Body of pancreas (tissue), 4 donors: ENCODE data around the gene AK3. TPM values are rescaled to one million over a fixed set of nuclear protein-coding genes. Genes with fewer than 3 reads are reported as not detected.

Experiments used
- ATAC-seq: fragments of 150-250 bp; one replicate; pipeline ENCODE4 v1.9.1; 2016
- DNase-seq, 4 donors: peaks; one replicate each; pipeline ENCODE4 v3.0.0-alpha.2; 2019
- H3K27ac ChIP-seq, 4 donors: fragments of 200-600 bp; sonication (generic); 1 replicate in 3 of 4; 2 replicates in 1 of 4; pipeline versions ENCODE4 v1.5.1 to v1.6.1; 2016 to 2019; ENCODE audit warnings: mild to moderate bottlenecking in 1 of 4, mixed read lengths in 1 of 4, moderate library complexity in 1 of 4
- H3K27me3 ChIP-seq, 2 donors: fragments of 200-600 bp; sonication (generic); one replicate each; pipeline ENCODE4 v1.6.0; 2016; ENCODE audit warnings: mild to moderate bottlenecking in 1 of 2
- H3K36me3 ChIP-seq, 2 donors: fragments of 200-600 bp; sonication (generic); replicated peaks in 1 of 2; 2 replicates each; pipeline ENCODE4 v1.5.1; 2016; ENCODE audit warnings: low read depth in 2 of 2; ENCODE audit not compliant: insufficient read depth in 1 of 2
- H3K4me1 ChIP-seq: fragments of 200-600 bp; sonication (generic); one replicate; pipeline ENCODE4 v1.6.0; 2016
- H3K4me3 ChIP-seq, 2 donors: fragments of 200-600 bp; sonication (generic); 1 replicate in 1 of 2; 2 replicates in 1 of 2; pipeline ENCODE4 v1.5.1; 2016 to 2019
- H3K9me3 ChIP-seq, 3 donors: fragments of 200-600 bp; sonication (generic); 1 replicate in 2 of 3; 2 replicates in 1 of 3; pipeline ENCODE4 v1.5.1; 2016
- CTCF ChIP-seq, 7 experiments: fragments of 450-650 bp in 4 of 7; fragments of 200-600 bp in 3 of 7; sonication (generic) in 3 of 7; IDR thresholded peaks; one replicate each; pipeline ENCODE4 v1.5.1; 2016 to 2019; ENCODE audit warnings: antibody characterized with exemption in 7 of 7
- POLR2A ChIP-seq, 3 donors: fragments of 450-650 bp; IDR thresholded peaks; one replicate each; pipeline ENCODE4 v1.6.1; 2016; ENCODE audit warnings: antibody characterized with exemption in 3 of 3, mild to moderate bottlenecking in 2 of 3
- WGBS, 2 donors: methylation state at CpG; one replicate each; pipeline ENCODE4 v1.1.5; 2017; 5-methylcytosine and 5-hydroxymethylcytosine counted together
- intact Hi-C: fragments of 100-400 bp; cut with DNase I; formaldehyde crosslinking; loops from one replicate; pipeline ENCODE4 v1.15.1; 2023
- total RNA-seq, 2 donors: library from RNA; depleted of rRNA; stranded (reverse); fragments of >200 nt; gene quantifications; one replicate each; pipeline ENCODE4 v1.1.0, GENCODE V29; 2016

Gene AK3
- total RNA-seq, 2 donors from 2014 or later, result 46.4 to 47.5 TPM

- DNase-seq (no peak), ATAC-seq (no peak)
- Histone ChIP-seq H3K9me3 (no peaks in the 10 kb centered on the region), H3K36me3 (no peaks in the 10 kb centered on the region), H3K27ac (peak overlapping the region in 1 of 4 donors; percentile 6), H3K4me3 (no peak overlapping the region), H3K27me3 (no peaks in the 10 kb centered on the region), H3K4me1 (peaks cover 8% of the 10 kb centered on the region)
- intact Hi-C loops, result no loop called here
- TF ChIP-seq POLR2A (IDR thresholded peaks at IDR 0.05), result no peak
- TF ChIP-seq CTCF (IDR thresholded peaks at IDR 0.05), result no peak
These were observed 66.2 kb downstream of the AK3 start for GRCh38 chr9:4674783-4675182.

GRCh38 chr9:4671737-4672136 is 69.3 kb downstream of the AK3 start:
- intact Hi-C loops, result no loop called here
- no peak overlapping the region for H3K27ac ChIP-seq
- H3K9me3 ChIP-seq, result no peaks in the 10 kb centered on the region
- WGBS, 2 donors, result 100% methylated on average over 1 of the region's 1 CpG
- ATAC-seq (no peak), DNase-seq (no peak)
- TF ChIP-seq POLR2A (IDR thresholded peaks at IDR 0.05), result no peak
- no peak for TF ChIP-seq CTCF (IDR thresholded peaks at IDR 0.05)
- peaks cover 5% of the 10 kb centered on the region for H3K4me1 ChIP-seq
- H3K4me3 ChIP-seq, result no peak overlapping the region
- H3K27me3 ChIP-seq, result no peaks in the 10 kb centered on the region
- no peaks in the 10 kb centered on the region for H3K36me3 ChIP-seq

GRCh38 chr9:4670591-4670990 is 70.4 kb downstream of the AK3 start:
- ATAC-seq (no peak), DNase-seq (no peak)
- Histone ChIP-seq H3K27ac (no peak overlapping the region), H3K4me3 (no peak overlapping the region), H3K27me3 (no peaks in the 10 kb centered on the region), H3K36me3 (no peaks in the 10 kb centered on the region), H3K9me3 (no peaks in the 10 kb centered on the region), H3K4me1 (peaks cover 10% of the 10 kb centered on the region)
- 86 to 88% methylated on average over 3 of the region's 3 CpGs for WGBS, 2 donors
- TF ChIP-seq POLR2A (IDR thresholded peaks at IDR 0.05) (no peak), CTCF (IDR thresholded peaks at IDR 0.05) (no peak)
- intact Hi-C loops, result no loop called here

- intact Hi-C loops, result no loop called here
- H3K27ac ChIP-seq, result no peak overlapping the region
- H3K27me3 ChIP-seq, result no peaks in the 10 kb centered on the region
- H3K36me3 ChIP-seq, result no peaks in the 10 kb centered on the region
- no peak overlapping the region for H3K4me3 ChIP-seq
- no peak for ATAC-seq
- no peak for DNase-seq
- H3K9me3 ChIP-seq, result no peaks in the 10 kb centered on the region
- TF ChIP-seq CTCF (IDR thresholded peaks at IDR 0.05) (no peak), POLR2A (IDR thresholded peaks at IDR 0.05) (no peak)
- H3K4me1 ChIP-seq, result peaks cover 17% of the 10 kb centered on the region
These were observed 71.1 kb downstream of the AK3 start for GRCh38 chr9:4669890-4670289.

GRCh38 chr9:4668604-4669003 is 72.4 kb downstream of the AK3 start:
- H3K27me3 ChIP-seq, result no peaks in the 10 kb centered on the region
- H3K4me1 ChIP-seq, result peaks cover 30% of the 10 kb centered on the region
- TF ChIP-seq POLR2A (IDR thresholded peaks at IDR 0.05) (no peak), CTCF (IDR thresholded peaks at IDR 0.05) (no peak)
- no peaks in the 10 kb centered on the region for H3K9me3 ChIP-seq
- ATAC-seq (no peak), DNase-seq (no peak)
- WGBS, 2 donors, result 73 to 91% methylated on average over 2 of the region's 2 CpGs
- intact Hi-C loops, result no loop called here
- H3K36me3 ChIP-seq, result no peaks in the 10 kb centered on the region
- H3K4me3 ChIP-seq, result no peak overlapping the region
- no peak overlapping the region for H3K27ac ChIP-seq
